Nephron progenitor cell (in vitro differentiated cells): ENCODE data around the gene CHST9.

Source experiments
- DNase-seq: peaks from one replicate; pipeline ENCODE4 v3.0.0; 2021
- H3K27ac Mint-ChIP-seq: 2 replicates; pipeline ENCODE4 v1.8.0; 2021; ENCODE audit warnings: mild to moderate bottlenecking, moderate library complexity, mixed read lengths
- H3K27me3 Mint-ChIP-seq: 2 replicates; pipeline ENCODE4 v1.8.0; 2021; ENCODE audit warnings: mild to moderate bottlenecking, low read depth, mixed read lengths; ENCODE audit not compliant: poor library complexity
- H3K36me3 Mint-ChIP-seq: 2 replicates; pipeline ENCODE4 v1.8.0; 2021; ENCODE audit warnings: low read depth, mixed read lengths
- H3K4me1 Mint-ChIP-seq: 2 replicates; pipeline ENCODE4 v1.8.0; 2021; ENCODE audit warnings: mixed read lengths
- H3K4me3 Mint-ChIP-seq: 2 replicates; pipeline ENCODE4 v1.8.0; 2021; ENCODE audit warnings: mild to moderate bottlenecking, moderate library complexity, mixed read lengths
- H3K9me3 Mint-ChIP-seq: 2 replicates; pipeline ENCODE4 v1.8.0; 2021; ENCODE audit warnings: mild to moderate bottlenecking, moderate library complexity, mixed read lengths
- TF ChIP-seq, protein P1 (sequence below): fragments of 200-600 bp; sonication (generic); IDR thresholded peaks from 2 replicates; pipeline ENCODE4 v1.5.0; 2021; ENCODE audit warnings: antibody characterized with exemption

The CHST9 gene

DNA sequence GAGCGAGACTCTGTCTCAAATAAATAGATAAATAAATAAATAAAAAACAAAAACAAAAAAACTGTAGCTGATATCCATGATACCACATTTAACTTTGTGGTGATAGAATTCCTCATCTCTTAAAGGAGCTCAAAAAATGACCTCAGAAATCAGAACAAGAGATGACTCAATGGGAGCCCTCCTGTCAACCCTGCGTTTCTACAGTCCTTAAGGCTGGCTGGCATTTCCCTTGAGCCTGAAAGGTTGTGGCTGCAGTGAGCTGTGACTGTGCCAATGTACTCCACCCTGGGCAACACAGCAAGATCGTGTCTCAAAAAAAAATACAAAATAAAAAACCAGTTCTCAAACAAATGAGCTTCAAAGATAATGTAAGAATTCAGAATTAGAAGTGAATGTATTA lies 40.4 kb downstream of the CHST9 start:
- Mint-ChIP-seq H3K27ac (no peak overlapping the region), H3K36me3 (peaks cover 3% of the 10 kb centered on the region), H3K27me3 (no peaks in the 10 kb centered on the region), H3K9me3 (peaks cover 21% of the 10 kb centered on the region), H3K4me1 (peaks cover 8% of the 10 kb centered on the region), H3K4me3 (no peak overlapping the region)
- DNase-seq, result no peak
- TF ChIP-seq, protein P1, sequence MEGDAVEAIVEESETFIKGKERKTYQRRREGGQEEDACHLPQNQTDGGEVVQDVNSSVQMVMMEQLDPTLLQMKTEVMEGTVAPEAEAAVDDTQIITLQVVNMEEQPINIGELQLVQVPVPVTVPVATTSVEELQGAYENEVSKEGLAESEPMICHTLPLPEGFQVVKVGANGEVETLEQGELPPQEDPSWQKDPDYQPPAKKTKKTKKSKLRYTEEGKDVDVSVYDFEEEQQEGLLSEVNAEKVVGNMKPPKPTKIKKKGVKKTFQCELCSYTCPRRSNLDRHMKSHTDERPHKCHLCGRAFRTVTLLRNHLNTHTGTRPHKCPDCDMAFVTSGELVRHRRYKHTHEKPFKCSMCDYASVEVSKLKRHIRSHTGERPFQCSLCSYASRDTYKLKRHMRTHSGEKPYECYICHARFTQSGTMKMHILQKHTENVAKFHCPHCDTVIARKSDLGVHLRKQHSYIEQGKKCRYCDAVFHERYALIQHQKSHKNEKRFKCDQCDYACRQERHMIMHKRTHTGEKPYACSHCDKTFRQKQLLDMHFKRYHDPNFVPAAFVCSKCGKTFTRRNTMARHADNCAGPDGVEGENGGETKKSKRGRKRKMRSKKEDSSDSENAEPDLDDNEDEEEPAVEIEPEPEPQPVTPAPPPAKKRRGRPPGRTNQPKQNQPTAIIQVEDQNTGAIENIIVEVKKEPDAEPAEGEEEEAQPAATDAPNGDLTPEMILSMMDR, result no peak

DNA sequence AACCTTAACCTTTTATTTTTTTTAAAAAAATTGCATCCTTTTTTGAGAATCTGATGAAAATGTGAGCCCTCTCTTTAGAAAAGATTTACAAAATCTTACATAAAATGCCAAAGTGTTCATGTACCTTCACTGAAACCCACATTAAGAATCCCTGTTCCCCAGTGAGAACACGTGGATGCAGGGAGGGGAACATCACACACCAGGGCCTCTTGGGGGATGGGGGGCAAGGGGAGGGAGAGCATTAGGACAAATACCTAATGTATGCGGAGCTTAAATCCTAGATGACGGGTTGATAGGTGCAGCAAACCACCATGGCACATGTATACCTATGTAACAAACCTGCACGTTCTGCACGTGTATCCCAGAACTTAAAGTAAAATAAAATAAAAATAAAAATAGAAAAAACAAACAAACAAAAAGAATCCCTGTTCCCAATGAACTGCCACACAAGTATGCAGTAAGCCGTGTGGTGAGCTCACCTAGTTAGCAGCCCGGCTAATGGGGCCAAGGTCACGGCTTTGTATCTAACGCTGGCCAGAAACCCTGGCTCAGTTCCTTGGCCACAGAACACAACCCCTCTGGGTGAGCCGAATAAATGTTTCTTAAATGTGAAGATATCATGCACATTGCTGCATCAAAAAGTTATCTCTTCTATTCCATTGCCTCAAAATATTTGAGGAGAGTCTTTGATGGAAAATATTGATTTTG lies 41.4 kb downstream of the CHST9 start:
- TF ChIP-seq, protein P1, result no peak
- peaks cover 8% of the 10 kb centered on the region for H3K4me1 Mint-ChIP-seq
- H3K27me3 Mint-ChIP-seq, result no peaks in the 10 kb centered on the region
- no peak overlapping the region for H3K4me3 Mint-ChIP-seq
- no peak for DNase-seq
- no peak overlapping the region for H3K27ac Mint-ChIP-seq
- no peaks in the 10 kb centered on the region for H3K36me3 Mint-ChIP-seq
- peaks cover 12% of the 10 kb centered on the region for H3K9me3 Mint-ChIP-seq

DNA sequence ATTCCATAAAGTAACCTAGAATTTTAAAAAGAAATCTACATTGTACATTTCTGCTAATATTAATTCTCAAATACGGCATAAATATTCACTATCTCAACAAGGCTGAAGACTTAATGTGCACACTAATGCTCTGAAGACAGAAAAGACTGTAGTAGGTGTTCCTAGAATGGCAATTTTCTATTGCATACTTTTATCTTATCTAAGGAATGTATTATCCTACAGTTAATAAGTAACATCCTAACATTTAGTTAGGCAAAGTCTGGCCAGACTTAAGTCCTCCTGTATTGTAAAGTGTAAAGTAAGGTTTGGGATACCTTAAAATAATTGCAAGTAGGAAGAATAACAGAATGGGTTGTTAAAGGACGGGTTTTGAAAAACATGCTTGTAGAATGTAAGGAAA lies 42.2 kb downstream of the CHST9 start:
- no peak for DNase-seq
- TF ChIP-seq, protein P1, result no peak
- Mint-ChIP-seq H3K9me3 (peaks cover 9% of the 10 kb centered on the region), H3K27me3 (no peaks in the 10 kb centered on the region), H3K27ac (no peak overlapping the region), H3K4me1 (peaks cover 8% of the 10 kb centered on the region), H3K36me3 (no peaks in the 10 kb centered on the region), H3K4me3 (no peak overlapping the region)

- no peak overlapping the region for H3K27ac Mint-ChIP-seq
- no peaks in the 10 kb centered on the region for H3K9me3 Mint-ChIP-seq
- no peak overlapping the region for H3K4me3 Mint-ChIP-seq
- H3K4me1 Mint-ChIP-seq, result peaks cover 8% of the 10 kb centered on the region
- H3K27me3 Mint-ChIP-seq, result no peaks in the 10 kb centered on the region
- TF ChIP-seq, protein P1, result no peak
- H3K36me3 Mint-ChIP-seq, result no peaks in the 10 kb centered on the region
- DNase-seq, result no peak
Measured at GRCh38 chr18:27141876-27142275, 43.2 kb downstream of the CHST9 start.

DNA sequence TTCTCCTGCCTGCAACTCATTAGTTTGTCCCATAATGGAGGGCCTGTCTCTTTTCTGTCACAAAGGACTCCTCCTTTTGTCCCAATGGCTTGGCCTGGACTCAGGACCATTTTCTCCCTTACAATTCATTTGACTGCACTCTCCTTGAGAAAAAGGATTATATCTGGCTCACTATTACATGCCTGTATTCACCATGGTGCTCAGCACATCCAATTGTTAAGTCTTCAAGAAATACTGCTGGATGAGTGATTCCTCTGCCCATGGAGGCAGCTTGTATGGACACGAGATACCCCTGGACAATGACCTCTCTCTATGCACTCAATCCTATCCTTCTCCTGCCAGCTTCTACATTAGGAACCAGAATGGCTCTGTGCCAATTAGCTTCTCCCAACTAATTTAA lies 47.0 kb downstream of the CHST9 start:
- H3K27ac Mint-ChIP-seq, result no peak overlapping the region
- H3K9me3 Mint-ChIP-seq, result no peaks in the 10 kb centered on the region
- TF ChIP-seq, protein P1, result no peak
- H3K27me3 Mint-ChIP-seq, result peaks cover 4% of the 10 kb centered on the region
- no peaks in the 10 kb centered on the region for H3K4me1 Mint-ChIP-seq
- H3K4me3 Mint-ChIP-seq, result no peak overlapping the region
- DNase-seq, result no peak
- no peaks in the 10 kb centered on the region for H3K36me3 Mint-ChIP-seq

DNA sequence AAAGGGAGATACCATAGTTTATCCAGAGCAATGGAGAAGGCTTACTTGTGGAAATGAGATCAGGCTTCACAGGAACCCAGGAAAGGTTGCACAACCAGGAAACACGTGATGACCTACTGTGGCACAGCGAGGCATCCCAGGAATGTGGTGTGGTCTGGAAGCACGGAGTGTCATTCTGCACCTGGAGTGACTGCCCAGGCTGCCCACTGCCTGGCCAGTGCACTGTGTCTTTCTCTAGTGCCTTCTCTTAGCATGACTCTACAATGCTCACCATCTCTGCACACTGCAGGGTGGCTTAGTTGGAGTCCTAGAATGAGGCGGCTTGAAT lies 48.9 kb downstream of the CHST9 start:
- no peak overlapping the region for H3K27ac Mint-ChIP-seq
- no peaks in the 10 kb centered on the region for H3K36me3 Mint-ChIP-seq
- H3K4me1 Mint-ChIP-seq, result no peaks in the 10 kb centered on the region
- peaks cover 7% of the 10 kb centered on the region for H3K27me3 Mint-ChIP-seq
- no peak overlapping the region for H3K4me3 Mint-ChIP-seq
- TF ChIP-seq, protein P1, result no peak
- no peak for DNase-seq
- H3K9me3 Mint-ChIP-seq, result no peaks in the 10 kb centered on the region
